GM12878 (cell line): Measurements from ENCODE around the gene MUC5AC. TPM values are rescaled to one million over a fixed set of nuclear protein-coding genes. Genes with fewer than 3 reads are reported as not detected.

Experiments
- ATAC-seq: fragments of 200-7000 bp; cut with Tn5 transposase; 3 replicates; pipeline ENCODE4 v1.9.1; 2020; ENCODE audit warnings: mild to moderate bottlenecking, moderate library complexity
- BruUV-seq: library from RNA; stranded (reverse); fragments of 400-500 nt; replicated peaks from 2 replicates; lab custom pipeline; 2021; lab: Mats Ljungman, UMichigan
- CTCF ChIA-PET: fragments of 300-600 bp; sonication (Branson Sonifier 250); formaldehyde crosslinking; extraction: SDS; loops from one replicate; lab custom pipeline; 2021; ENCODE audit warnings: inconsistent platforms; lab: Yijun Ruan, JAX
- POLR2A ChIA-PET: fragments of 350-600 bp; formaldehyde crosslinking; extraction: SDS; loops from one replicate; lab custom pipeline; 2021; ENCODE audit warnings: inconsistent platforms; lab: Charles Lee
- RAD21 ChIA-PET: fragments of 300-600 bp; sonication (Branson Sonifier 250); formaldehyde crosslinking; loops from one replicate; lab custom pipeline; 2023; ENCODE audit warnings: antibody characterized with exemption; ENCODE audit not compliant: unreplicated experiment; lab: Charles Lee
- SMC1A ChIA-PET: fragments of 300-600 bp; sonication (Branson Sonifier 250); formaldehyde crosslinking; loops from one replicate; lab custom pipeline; 2023; ENCODE audit not compliant: unreplicated experiment, uncharacterized antibody; lab: Charles Lee
- DNase-seq: peaks from one replicate; pipeline ENCODE4 v3.0.0-alpha.2; 2011; ENCODE audit warnings: low read depth, low spot score
- FAIRE-seq: peaks from 3 replicates; lab custom pipeline; 2011; peaks lifted over from hg19 to GRCh38; lab: Jason Lieb, UNC
- H2AFZ ChIP-seq: 2 replicates; pipeline ENCODE4 v1.6.0; 2011; ENCODE audit warnings: low read depth, low read length, control low read depth; ENCODE audit not compliant: control insufficient read depth
- H3K27ac ChIP-seq: 2 replicates; pipeline ENCODE4 v1.5.1; 2011; ENCODE audit warnings: control low read depth; ENCODE audit not compliant: control insufficient read depth, insufficient read depth
- H3K27me3 ChIP-seq, 2 experiments: replicated peaks in 1 of 2; 2 replicates each; pipeline versions ENCODE4 v1.6.0 to v1.6.1; 2011; ENCODE audit warnings: low read length in 1 of 2; ENCODE audit not compliant: control insufficient read depth in 2 of 2, insufficient read depth in 2 of 2
- H3K36me3 ChIP-seq, 2 experiments: 2 replicates each; pipeline ENCODE4 v1.5.1; 2011; ENCODE audit warnings: low read length in 1 of 2; ENCODE audit not compliant: control insufficient read depth in 2 of 2, insufficient read depth in 2 of 2
- H3K4me1 ChIP-seq: 2 replicates; pipeline ENCODE4 v1.6.1; 2011; ENCODE audit warnings: mild to moderate bottlenecking, low read length, moderate library complexity, mixed read lengths; ENCODE audit not compliant: control insufficient read depth, insufficient read depth
- H3K4me2 ChIP-seq: 2 replicates; pipeline ENCODE4 v1.6.0; 2011; ENCODE audit warnings: control low read depth; ENCODE audit not compliant: control insufficient read depth, insufficient read depth
- H3K4me3 ChIP-seq: fragments of 200-600 bp; sonication (generic); 2 replicates; pipeline ENCODE4 v1.5.1; 2016
- H3K79me2 ChIP-seq: 2 replicates; pipeline ENCODE4 v1.6.0; 2011; ENCODE audit warnings: low read length; ENCODE audit not compliant: control insufficient read depth, insufficient read depth
- H3K9ac ChIP-seq: 2 replicates; pipeline ENCODE4 v1.8.0; 2011; ENCODE audit warnings: low read length, control low read depth, mixed read lengths; ENCODE audit not compliant: control insufficient read depth, insufficient read depth
- H3K9me3 ChIP-seq: replicated peaks from 3 replicates; pipeline ENCODE4 v1.5.1; 2011; ENCODE audit warnings: mild to moderate bottlenecking, low read length; ENCODE audit not compliant: control insufficient read depth, insufficient read depth
- H4K20me1 ChIP-seq: 2 replicates; pipeline ENCODE4 v1.6.0; 2011; ENCODE audit not compliant: control insufficient read depth, insufficient read depth
- BACH1 ChIP-seq: fragments of 450-650 bp; IDR thresholded peaks from 2 replicates; pipeline ENCODE4 v1.6.1; 2017; ENCODE audit warnings: mild to moderate bottlenecking, borderline replicate concordance
- BCL11A ChIP-seq: IDR thresholded peaks from 2 replicates; pipeline ENCODE4 v1.6.1; 2011; ENCODE audit warnings: low read depth, low read length
- CEBPB ChIP-seq, 2 experiments: fragments of 150-350 bp in 1 of 2; IDR thresholded peaks; 2 replicates each; pipeline ENCODE4 v1.6.1; 2012 to 2014; ENCODE audit warnings: low read depth in 2 of 2, low read length in 2 of 2, borderline replicate concordance in 1 of 2, inconsistent platforms in 1 of 2
- E2F4 ChIP-seq: IDR thresholded peaks from 2 replicates; pipeline ENCODE4 v1.6.1; 2012; ENCODE audit warnings: low read depth, low read length, improper control_type of control experiment
- ELK1 ChIP-seq: IDR thresholded peaks from 2 replicates; pipeline ENCODE4 v1.6.1; 2012; ENCODE audit warnings: low read depth, low read length, improper control_type of control experiment
- JUNB ChIP-seq: IDR thresholded peaks from 2 replicates; pipeline ENCODE4 v1.6.1; 2016; ENCODE audit warnings: antibody characterized with exemption, mild to moderate bottlenecking
- MLLT1 ChIP-seq: fragments of 450-650 bp; IDR thresholded peaks from 2 replicates; pipeline ENCODE4 v1.6.1; 2016; ENCODE audit warnings: mild to moderate bottlenecking
- WGBS: methylation state at CpG from one replicate; pipeline ENCODE4 v1.1.6; 2016; ENCODE audit warnings: low lambda C conversion rate; ENCODE audit not compliant: insufficient replicate concordance, insufficient coverage; ENCODE audit errors: missing lambda C conversion rate; 5-methylcytosine and 5-hydroxymethylcytosine counted together
- in situ Hi-C: fragments of 300-500 bp; cut with MboI; formaldehyde crosslinking; loops from 9 replicates; pipeline ENCODE4 v1.14.3; 2018; ENCODE audit warnings: mixed read lengths
- intact Hi-C: fragments of 100-400 bp; cut with micrococcal nuclease; formaldehyde crosslinking; loops from one replicate; pipeline ENCODE4 v1.14.2; 2022; ENCODE audit not compliant: unreplicated experiment
- polyA plus RNA-seq, 11 experiments: library from polyadenylated mRNA; depleted of rRNA in 4 of 11; unstranded in 6 of 11; stranded (reverse) in 5 of 11; fragments of >200 nt; fragmentation: Nextera tagmentation in 4 of 11; fragmentation: Illumina TruSeq in 1 of 11; extraction: Ambion mirVana in 4 of 11; extraction: Trizol in 1 of 11; gene quantifications; 1 replicate in 1 of 11; 2 replicates in 10 of 11; pipeline versions ENCODE4 v1.2.1 to v1.2.3, GENCODE V29; 2011 to 2016; ENCODE audit warnings: inconsistent platforms in 2 of 11, missing spikeins in 2 of 11, low read depth in 1 of 11
- total RNA-seq, 4 experiments: library from RNA; depleted of rRNA in 3 of 4; stranded (reverse); fragments of >200 nt in 3 of 4; fragmentation: Illumina TruSeq in 1 of 4; extraction: Trizol in 1 of 4; gene quantifications; 2 replicates each; pipeline versions ENCODE4 v1.2.1 to v1.2.3, GENCODE V29; 2013 to 2021

The MUC5AC gene
- total and polyA plus RNA-seq, 10 of the 15 experiments (the other 5 are each of a cell fraction or from before 2014, with no cell fraction given) = under 0.01 to 0.01 TPM; not detected in 8

DNA sequence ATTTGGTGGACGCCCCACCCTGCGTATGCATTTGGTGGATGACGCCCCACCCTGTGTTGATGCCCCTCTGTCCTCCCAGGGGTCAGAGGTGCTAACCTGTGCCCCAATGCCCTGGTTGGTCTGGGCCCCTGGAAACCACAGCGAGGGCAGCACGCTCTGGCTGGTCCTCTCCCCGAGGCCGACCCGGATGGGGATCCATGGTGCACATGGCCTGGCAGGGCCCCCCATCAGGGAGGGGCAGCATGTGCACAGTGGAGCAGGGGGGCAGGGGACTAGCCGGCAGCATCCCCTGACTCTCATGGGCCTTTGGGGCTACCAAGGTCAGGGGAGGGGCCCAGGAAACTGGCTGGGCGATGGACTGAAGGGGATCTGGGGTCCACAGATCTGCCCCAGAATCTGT, 7.6 kb upstream of the MUC5AC start:
- H4K20me1 ChIP-seq = no peaks in the 10 kb centered on the region
- no TSS peak for BruUV-seq
- H3K9ac ChIP-seq = no peak overlapping the region
- no peak for ATAC-seq
- RAD21 ChIA-PET = no interaction called here
- intact Hi-C loops = no loop called here
- WGBS = 20% methylated on average over 9 of the region's 10 CpGs
- CTCF ChIA-PET = no interaction called here
- no peak for FAIRE-seq
- in situ Hi-C loops = no loop called here
- H3K27ac ChIP-seq = no peak overlapping the region
- H3K79me2 ChIP-seq = no peaks in the 10 kb centered on the region
- no peak overlapping the region for H3K4me3 ChIP-seq
- H3K9me3 ChIP-seq = no peaks in the 10 kb centered on the region
- no peaks in the 10 kb centered on the region for H3K36me3 ChIP-seq
- no peak for DNase-seq
- POLR2A ChIA-PET = no interaction called here
- TF ChIP-seq E2F4 (no peak), BACH1 (no peak), MLLT1 (no peak), ELK1 (no peak), CEBPB (IDR thresholded peaks at IDR 0.05; ENCODE audit: borderline replicate concordance in 1 of 2, low read depth in 2 of 2, low read length in 2 of 2) (no peak), BCL11A (no peak), JUNB (no peak)
- no peak overlapping the region for H3K4me2 ChIP-seq
- H3K4me1 ChIP-seq = no peaks in the 10 kb centered on the region; the same call in 1 of the 2 replicates
- H3K27me3 ChIP-seq = no peaks in the 10 kb centered on the region
- H2AFZ ChIP-seq = no peak overlapping the region
- SMC1A ChIA-PET = no interaction called here
